Globus pallidus (tissue), 1 donor: Measurements from ENCODE around the gene CTSD.
A peak's percentile ranks its signal among the peaks of the same experiment; 100 is the strongest.

Experiments
- DNase-seq: peaks from one replicate; pipeline ENCODE4 v3.0.0-alpha.2; 2015; ENCODE audit warnings: low spot score

Gene CTSD

DNA sequence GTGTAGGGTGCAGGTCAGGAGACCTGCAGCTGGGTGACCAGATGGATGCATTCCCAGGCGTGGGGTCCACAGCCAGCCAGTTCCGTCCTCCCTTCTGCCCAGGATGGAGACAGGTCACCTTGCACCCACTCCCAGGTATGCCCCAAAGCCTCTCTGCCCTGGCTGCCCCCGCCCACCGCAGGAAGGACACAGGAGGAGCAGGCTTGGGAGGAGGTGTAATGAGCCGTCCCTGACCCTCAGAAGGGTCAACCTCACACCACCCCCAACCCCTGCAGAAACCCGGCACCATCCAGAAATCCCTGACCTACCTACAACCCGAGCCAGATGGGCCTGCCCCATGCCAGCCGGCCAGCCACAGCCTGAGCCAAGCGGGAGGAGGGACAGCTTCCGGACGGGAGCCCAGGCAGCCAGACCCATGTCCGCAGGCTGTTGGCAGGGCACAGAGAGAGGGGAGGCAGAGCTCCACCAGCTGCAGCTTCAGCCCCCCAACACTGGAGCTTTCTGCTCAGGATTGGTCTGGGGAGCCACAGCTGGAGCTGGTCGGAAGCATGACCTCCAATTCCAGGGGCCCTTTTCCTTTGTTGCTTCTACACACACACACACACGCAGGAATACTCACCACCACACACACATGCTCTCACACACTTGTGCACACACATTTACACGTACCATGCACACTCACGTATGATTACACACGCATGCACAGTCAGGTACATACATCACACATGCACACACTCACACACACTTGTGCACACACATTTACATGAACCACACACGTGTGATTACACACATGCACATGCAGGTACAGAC is 18.6 kb downstream of the CTSD start:
- DNase-seq = no peak

DNA sequence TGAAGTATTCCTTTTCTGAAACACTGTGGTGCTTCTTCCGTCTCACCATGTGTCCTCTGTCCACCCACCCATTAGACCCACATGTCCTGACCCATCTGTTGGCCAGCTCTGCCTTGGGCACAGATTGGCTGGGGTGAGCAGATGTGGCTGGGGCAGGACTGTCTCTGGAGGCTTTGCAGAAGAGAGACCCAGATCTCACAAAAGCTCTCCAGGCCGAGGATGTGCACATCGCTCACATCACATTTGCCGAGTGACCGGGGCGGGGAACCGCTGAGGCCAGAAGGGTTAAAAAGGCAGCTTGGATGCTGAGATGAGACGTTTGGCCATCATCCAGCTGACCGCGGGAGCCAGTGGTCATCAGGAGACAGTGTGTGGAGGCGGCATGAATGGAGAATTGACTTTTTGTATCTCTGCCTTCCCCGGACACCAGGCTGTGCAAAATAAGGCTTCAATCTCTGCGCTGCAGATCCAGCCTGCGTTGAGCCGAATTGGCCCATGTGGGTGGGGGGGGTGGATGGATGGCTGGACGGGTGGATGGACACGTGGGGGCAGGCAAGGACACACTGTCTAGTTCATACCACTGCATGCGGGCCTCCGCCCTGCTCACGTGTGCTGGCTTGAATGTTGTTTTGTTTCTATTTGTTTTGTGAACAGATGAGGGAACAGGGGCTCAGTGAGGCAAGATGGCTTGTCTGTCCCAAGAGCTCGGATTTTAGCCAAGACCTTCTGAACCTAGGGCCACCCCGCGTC is 19.4 kb downstream of the CTSD start:
- DNase-seq = peak; percentile 76

DNA sequence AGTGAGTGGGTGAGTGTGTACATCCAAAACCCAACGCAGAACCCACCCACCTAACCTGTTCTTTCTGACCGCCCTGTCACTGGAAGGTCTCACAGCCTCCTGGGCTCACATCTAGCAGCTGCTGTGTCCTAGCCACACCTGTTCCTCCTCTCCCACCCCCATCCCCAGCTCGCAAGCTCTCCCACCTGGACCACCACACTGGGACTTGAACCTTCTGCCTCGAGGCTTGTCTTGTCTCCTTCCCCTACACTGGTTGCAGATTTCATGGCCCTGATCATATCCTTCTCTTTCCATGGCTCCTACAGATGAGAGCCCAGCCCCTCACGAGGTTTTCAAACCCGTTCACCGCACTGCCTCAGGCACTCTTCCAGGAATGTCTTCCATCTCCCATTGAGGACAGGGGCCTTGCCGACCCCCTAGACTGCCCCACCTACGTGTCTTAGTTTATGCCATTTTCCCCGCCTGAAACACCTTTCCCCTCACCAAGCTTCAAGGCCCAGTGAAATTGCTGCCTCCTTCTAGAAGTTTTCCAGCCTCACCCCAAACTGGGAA is 20.1 kb downstream of the CTSD start:
- no peak for DNase-seq

GRCh38 chr11:1742869-1743584 is 20.7 kb downstream of the CTSD start:
- no peak for DNase-seq

DNA sequence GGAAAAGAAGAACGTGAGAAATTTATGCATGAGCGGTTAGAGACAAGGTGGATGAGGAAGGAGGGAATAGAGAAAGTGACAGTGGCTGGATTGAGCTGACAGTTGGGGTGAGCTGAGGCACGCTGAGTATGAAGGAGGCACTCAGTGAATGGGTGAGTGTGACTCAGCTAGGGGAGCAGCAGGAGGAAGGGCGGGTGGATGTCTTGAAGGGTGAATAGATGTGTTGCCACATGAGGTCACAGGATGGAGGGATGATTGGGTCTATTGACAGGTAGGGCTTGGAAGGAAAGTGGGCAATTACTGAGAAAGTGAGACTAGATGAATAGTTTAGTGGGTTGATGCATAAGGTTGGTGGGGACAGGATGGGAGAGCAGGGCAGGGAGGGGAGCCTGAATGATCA is 21.4 kb downstream of the CTSD start:
- DNase-seq = no peak

DNA sequence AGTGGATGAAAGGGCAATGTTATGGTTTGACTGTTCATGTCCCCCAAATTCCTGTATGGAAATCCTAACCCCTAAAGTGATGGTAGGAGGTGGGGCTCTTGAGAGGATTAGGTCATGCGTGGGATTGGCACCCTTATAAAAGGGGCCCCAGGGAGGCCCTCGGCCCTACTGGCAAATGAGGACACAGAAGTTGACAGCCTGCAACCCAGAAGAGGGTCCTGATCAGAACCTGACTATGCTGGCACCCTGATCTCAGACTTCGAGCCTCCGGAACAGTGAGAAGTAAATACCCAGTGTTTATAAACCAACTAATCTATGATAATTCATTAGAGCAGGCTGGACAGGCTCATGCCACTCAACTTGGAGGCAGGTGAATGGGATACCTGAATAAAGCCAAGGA is 22.0 kb downstream of the CTSD start:
- no peak for DNase-seq

- DNase-seq = no peak
Measured at GRCh38 chr11:1740786-1741530, 22.8 kb downstream of the CTSD start.

DNA sequence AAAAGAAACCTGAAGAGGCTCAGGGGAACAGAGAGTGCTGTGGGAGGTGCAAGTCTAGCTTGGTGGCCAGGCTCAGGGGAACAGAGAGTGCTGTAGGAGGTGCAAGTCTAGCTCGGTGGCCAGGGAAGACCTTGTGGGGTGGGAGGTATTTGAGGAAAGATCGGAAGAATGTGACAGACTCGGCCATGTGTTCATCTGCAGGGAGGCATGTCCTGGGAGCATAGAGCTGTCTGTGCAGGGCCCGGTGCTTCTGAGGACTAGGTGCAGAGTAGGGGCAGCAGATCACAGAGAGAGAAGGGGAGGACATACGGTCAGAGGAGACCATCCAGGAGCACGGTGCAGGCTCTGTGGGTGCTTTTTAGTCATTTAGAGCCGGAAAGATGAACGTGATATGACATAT is 24.2 kb downstream of the CTSD start:
- DNase-seq = no peak

GRCh38 chr11:1738380-1738779 is 25.3 kb downstream of the CTSD start:
- no peak for DNase-seq

GRCh38 chr11:1737080-1737757 is 26.5 kb downstream of the CTSD start:
- DNase-seq = no peak

GRCh38 chr11:1736447-1736992 is 27.2 kb downstream of the CTSD start:
- no peak for DNase-seq

DNA sequence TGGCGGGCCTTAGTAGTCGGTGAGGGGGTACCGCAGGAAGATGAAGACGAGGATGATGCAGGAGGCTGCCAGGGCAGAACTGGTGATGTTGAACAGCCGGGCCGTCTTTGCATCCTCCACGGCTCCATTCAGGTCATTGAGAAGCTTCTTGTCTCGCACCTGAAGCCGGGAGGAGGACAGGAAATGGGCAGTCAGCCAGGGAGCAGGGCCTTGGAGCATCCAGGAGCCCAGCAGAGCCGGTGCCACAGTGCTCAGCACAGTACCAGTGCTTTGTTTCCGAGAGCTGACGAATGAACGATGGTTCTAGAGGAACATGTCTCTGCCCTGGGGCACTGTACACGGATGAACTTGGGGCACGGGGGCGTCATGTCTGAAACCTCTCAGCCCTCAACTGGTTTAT is 28.5 kb downstream of the CTSD start:
- no peak for DNase-seq

- DNase-seq = no peak
Measured at GRCh38 chr11:1734641-1735081, 29.1 kb downstream of the CTSD start.

GRCh38 chr11:1733716-1734640 is 29.7 kb downstream of the CTSD start:
- DNase-seq = no peak

- DNase-seq = no peak
Measured at GRCh38 chr11:1733009-1733715, 30.6 kb downstream of the CTSD start.

- DNase-seq = no peak
Measured at GRCh38 chr11:1732418-1733008, 31.2 kb downstream of the CTSD start.

GRCh38 chr11:1731451-1732059 is 32.2 kb downstream of the CTSD start:
- no peak for DNase-seq

- no peak for DNase-seq
Measured at GRCh38 chr11:1730059-1730629, 33.6 kb downstream of the CTSD start.
